SK-N-SH (cell line): ENCODE measurements around the gene NDUFC2. TPM values are rescaled to one million over a fixed set of nuclear protein-coding genes. Genes with fewer than 3 reads are reported as not detected.
"Not testable (repeated sequence)": the region's sequence is repeated elsewhere in the genome, so short reads cannot be mapped to it uniquely, and the experiment has no call there.

Source experiments
- CTCF ChIA-PET: fragments of 300-600, 350-600 bp; formaldehyde crosslinking; extraction: SDS; loops from one replicate; lab custom pipeline; 2021; lab: Yijun Ruan, JAX
- POLR2A ChIA-PET: fragments of 350-600 bp; sonication (Branson Sonifier 250); formaldehyde crosslinking; extraction: SDS; loops from one replicate; lab custom pipeline; 2020; ENCODE audit warnings: antibody characterized with exemption, inconsistent platforms; lab: Yijun Ruan, JAX
- DNase-seq: peaks from one replicate; pipeline ENCODE4 v3.0.0; 2012
- H2AFZ ChIP-seq: fragments of 200-600 bp; sonication (generic); 2 replicates; pipeline ENCODE4 v1.8.1; 2016; ENCODE audit warnings: antibody characterized with exemption, mild to moderate bottlenecking, low read depth
- H3F3A ChIP-seq: fragments of 200-600 bp; sonication (generic); replicated peaks from 2 replicates; pipeline ENCODE3; 2016; ENCODE audit warnings: antibody characterized with exemption, mild to moderate bottlenecking; ENCODE audit not compliant: insufficient read depth
- H3K27ac ChIP-seq, 2 experiments: fragments of 200-500 bp in 1 of 2; fragments of 200-600 bp in 1 of 2; sonication (Bioruptor generic) in 1 of 2; sonication (generic), shearing (Covaris generic) in 1 of 2; 2 replicates each; pipeline versions ENCODE4 v1.5.1 to v1.6.1; 2014 to 2016; ENCODE audit warnings: low read depth in 2 of 2, inconsistent platforms in 1 of 2, low read length in 1 of 2, mild to moderate bottlenecking in 1 of 2, mixed read lengths in 1 of 2
- H3K27me3 ChIP-seq: fragments of 200-600 bp; sonication (generic), shearing (Covaris generic); 2 replicates; pipeline ENCODE4 v1.6.1; 2016; ENCODE audit warnings: mixed run types; ENCODE audit not compliant: insufficient read depth
- H3K36me3 ChIP-seq, 2 experiments: fragments of 200-500 bp in 1 of 2; fragments of 200-600 bp in 1 of 2; sonication (Bioruptor generic) in 1 of 2; sonication (generic) in 1 of 2; replicated peaks in 1 of 2; 2 replicates each; pipeline versions ENCODE3 to v1.5.1; 2014 to 2016; ENCODE audit warnings: low read length in 1 of 2, mild to moderate bottlenecking in 1 of 2; ENCODE audit not compliant: insufficient read depth in 2 of 2, control insufficient read depth in 1 of 2
- H3K4me1 ChIP-seq, 2 experiments: fragments of 200-500 bp in 1 of 2; fragments of 200-600 bp in 1 of 2; sonication (Bioruptor generic) in 1 of 2; sonication (generic), shearing (Covaris generic) in 1 of 2; 2 replicates each; pipeline versions ENCODE4 v1.5.1 to v1.6.1; 2014 to 2016; ENCODE audit warnings: low read depth in 1 of 2, low read length in 1 of 2, mixed run types in 1 of 2; ENCODE audit not compliant: insufficient read depth in 2 of 2, control insufficient read depth in 1 of 2
- H3K4me2 ChIP-seq: fragments of 200-600 bp; sonication (generic), shearing (Covaris generic); 2 replicates; pipeline ENCODE4 v1.6.1; 2017; ENCODE audit warnings: mixed run types
- H3K4me3 ChIP-seq, 2 experiments: fragments of 200-500 bp in 1 of 2; fragments of 200-600 bp in 1 of 2; sonication (Bioruptor generic) in 1 of 2; sonication (generic), shearing (Covaris generic) in 1 of 2; 2 replicates each; pipeline versions ENCODE4 v1.5.1 to v1.8.1; 2014 to 2016; ENCODE audit warnings: low read depth in 2 of 2, inconsistent platforms in 1 of 2, low read length in 1 of 2, mild to moderate bottlenecking in 1 of 2, mixed read lengths in 1 of 2, moderate library complexity in 1 of 2
- H3K79me2 ChIP-seq: fragments of 200-600 bp; sonication (generic); 2 replicates; pipeline ENCODE4 v1.8.1; 2017; ENCODE audit warnings: mild to moderate bottlenecking; ENCODE audit not compliant: insufficient read depth
- H3K9ac ChIP-seq: fragments of 200-600 bp; sonication (generic); 2 replicates; pipeline ENCODE4 v1.6.1; 2017; ENCODE audit warnings: mixed run types
- H3K9me2 ChIP-seq: fragments of 200-600 bp; sonication (generic); 2 replicates; pipeline ENCODE4 v1.6.1; 2017; ENCODE audit warnings: mixed run types
- H3K9me3 ChIP-seq: fragments of 200-600 bp; sonication (generic); 2 replicates; pipeline ENCODE4 v1.6.1; 2017; ENCODE audit warnings: mixed run types, mild to moderate bottlenecking, moderate library complexity
- H4K20me1 ChIP-seq: fragments of 200-600 bp; sonication (generic); 2 replicates; pipeline ENCODE4 v1.6.1; 2017; ENCODE audit warnings: mild to moderate bottlenecking, mixed run types; ENCODE audit not compliant: insufficient read depth
- CHD2 ChIP-seq: fragments of 150-350 bp; IDR thresholded peaks from 2 replicates; pipeline ENCODE4 v1.6.1; 2018; ENCODE audit warnings: low read length; ENCODE audit not compliant: partially characterized antibody
- ELF1 ChIP-seq: IDR thresholded peaks from 2 replicates; pipeline ENCODE4 v1.4.0; 2012
- FOXM1 ChIP-seq: IDR thresholded peaks from 2 replicates; pipeline ENCODE4 v1.4.0; 2012; ENCODE audit warnings: low read depth, mild to moderate bottlenecking
- JUND ChIP-seq: IDR thresholded peaks from 2 replicates; pipeline ENCODE4 v1.4.0; 2012
- RAD21 ChIP-seq: IDR thresholded peaks from 2 replicates; pipeline ENCODE4 v1.6.1; 2012; ENCODE audit warnings: mild to moderate bottlenecking, low read length
- TAF1 ChIP-seq: IDR thresholded peaks from 2 replicates; pipeline ENCODE4 v1.6.1; 2012; ENCODE audit warnings: low read depth, mild to moderate bottlenecking, low read length, moderate library complexity, borderline replicate concordance
- YY1 ChIP-seq: IDR thresholded peaks from 2 replicates; pipeline ENCODE4 v1.4.0; 2012; ENCODE audit warnings: low read depth, mild to moderate bottlenecking
- WGBS: methylation state at CpG from one replicate; pipeline ENCODE4 v1.1.6; 2017; ENCODE audit warnings: low lambda C conversion rate; 5-methylcytosine and 5-hydroxymethylcytosine counted together
- polyA plus RNA-seq, 3 experiments: library from polyadenylated mRNA; depleted of rRNA; stranded (reverse); fragments of >200 nt; gene quantifications; 2 replicates each; pipeline ENCODE4 v1.2.3, GENCODE V29; 2012
- TF ChIP-seq, protein P1 (sequence below): IDR thresholded peaks from 2 replicates; pipeline ENCODE4 v1.6.1; 2012; ENCODE audit warnings: mild to moderate bottlenecking, low read depth, low read length, moderate library complexity

NDUFC2 gene
- polyA plus RNA-seq, 1 of the 3 experiments (the other 2 are of a cell fraction), result 235 TPM

DNA sequence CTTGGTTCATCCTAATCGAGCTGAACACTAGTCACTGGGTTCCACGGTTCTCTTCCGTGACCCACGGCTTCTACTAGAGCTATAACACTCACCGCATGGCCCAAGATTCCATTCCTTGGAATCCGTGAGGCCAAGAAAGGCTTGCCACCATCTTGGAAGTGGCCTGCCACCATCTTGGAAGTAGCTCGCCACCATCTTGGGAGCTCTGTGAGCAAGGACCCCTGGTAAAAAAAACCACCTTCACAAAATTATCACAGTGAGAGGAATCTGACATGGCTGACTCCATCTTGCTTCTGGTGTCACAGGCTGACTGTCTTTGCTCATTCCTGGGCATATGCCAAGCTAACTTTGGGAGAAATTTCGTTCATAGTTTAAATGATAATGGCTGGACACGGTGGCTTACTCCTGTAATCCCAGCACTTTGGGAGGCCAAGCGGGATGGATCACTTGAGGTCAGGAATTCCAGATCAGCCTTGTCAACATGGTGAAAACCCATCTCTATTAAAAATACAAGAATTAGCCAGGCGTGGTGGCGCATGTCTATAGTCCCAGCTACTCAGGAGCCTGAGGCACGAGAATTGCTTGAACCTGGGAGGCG lies 37.7 kb downstream of the NDUFC2 start:
- Histone ChIP-seq H3K4me1 (peaks cover 34 to 37% of the 10 kb centered on the region in 2 experiments; a peak in 3 of 4 replicates), H3K9ac (no peak overlapping the region), H3K79me2 (peaks cover 9% of the 10 kb centered on the region; the same call in 1 of the 2 replicates), H4K20me1 (no peaks in the 10 kb centered on the region), H3F3A (peaks cover 30% of the 10 kb centered on the region), H3K27me3 (no peaks in the 10 kb centered on the region), H3K4me2 (no peak overlapping the region), H3K4me3 (no peak overlapping the region), H3K9me2 (no peaks in the 10 kb centered on the region), H3K9me3 (no peaks in the 10 kb centered on the region), H3K36me3 (no peaks in the 10 kb centered on the region), H2AFZ (no peak overlapping the region), H3K27ac (no peak overlapping the region)
- no peak for DNase-seq
- POLR2A ChIA-PET, result interaction anchor here (1.4 kb wide), 1 partner anchor 47 kb away, joined by 4 read pairs; no protein-coding TSS in a partner anchor
- CTCF ChIA-PET, result interaction anchor here (1.1 to 1.6 kb wide), 2 partner anchors 21 to 43 kb away, joined by 4 to 6 read pairs; no protein-coding TSS in a partner anchor
- WGBS, result 93% methylated on average over 13 of the region's 14 CpGs
- TF ChIP-seq RAD21 (no peak), TAF1 (no peak), YY1 (no peak), CHD2 (no peak), JUND (no peak), FOXM1 (no peak), ELF1 (no peak)
- TF ChIP-seq, protein P1, sequence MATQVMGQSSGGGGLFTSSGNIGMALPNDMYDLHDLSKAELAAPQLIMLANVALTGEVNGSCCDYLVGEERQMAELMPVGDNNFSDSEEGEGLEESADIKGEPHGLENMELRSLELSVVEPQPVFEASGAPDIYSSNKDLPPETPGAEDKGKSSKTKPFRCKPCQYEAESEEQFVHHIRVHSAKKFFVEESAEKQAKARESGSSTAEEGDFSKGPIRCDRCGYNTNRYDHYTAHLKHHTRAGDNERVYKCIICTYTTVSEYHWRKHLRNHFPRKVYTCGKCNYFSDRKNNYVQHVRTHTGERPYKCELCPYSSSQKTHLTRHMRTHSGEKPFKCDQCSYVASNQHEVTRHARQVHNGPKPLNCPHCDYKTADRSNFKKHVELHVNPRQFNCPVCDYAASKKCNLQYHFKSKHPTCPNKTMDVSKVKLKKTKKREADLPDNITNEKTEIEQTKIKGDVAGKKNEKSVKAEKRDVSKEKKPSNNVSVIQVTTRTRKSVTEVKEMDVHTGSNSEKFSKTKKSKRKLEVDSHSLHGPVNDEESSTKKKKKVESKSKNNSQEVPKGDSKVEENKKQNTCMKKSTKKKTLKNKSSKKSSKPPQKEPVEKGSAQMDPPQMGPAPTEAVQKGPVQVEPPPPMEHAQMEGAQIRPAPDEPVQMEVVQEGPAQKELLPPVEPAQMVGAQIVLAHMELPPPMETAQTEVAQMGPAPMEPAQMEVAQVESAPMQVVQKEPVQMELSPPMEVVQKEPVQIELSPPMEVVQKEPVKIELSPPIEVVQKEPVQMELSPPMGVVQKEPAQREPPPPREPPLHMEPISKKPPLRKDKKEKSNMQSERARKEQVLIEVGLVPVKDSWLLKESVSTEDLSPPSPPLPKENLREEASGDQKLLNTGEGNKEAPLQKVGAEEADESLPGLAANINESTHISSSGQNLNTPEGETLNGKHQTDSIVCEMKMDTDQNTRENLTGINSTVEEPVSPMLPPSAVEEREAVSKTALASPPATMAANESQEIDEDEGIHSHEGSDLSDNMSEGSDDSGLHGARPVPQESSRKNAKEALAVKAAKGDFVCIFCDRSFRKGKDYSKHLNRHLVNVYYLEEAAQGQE, result no peak

DNA sequence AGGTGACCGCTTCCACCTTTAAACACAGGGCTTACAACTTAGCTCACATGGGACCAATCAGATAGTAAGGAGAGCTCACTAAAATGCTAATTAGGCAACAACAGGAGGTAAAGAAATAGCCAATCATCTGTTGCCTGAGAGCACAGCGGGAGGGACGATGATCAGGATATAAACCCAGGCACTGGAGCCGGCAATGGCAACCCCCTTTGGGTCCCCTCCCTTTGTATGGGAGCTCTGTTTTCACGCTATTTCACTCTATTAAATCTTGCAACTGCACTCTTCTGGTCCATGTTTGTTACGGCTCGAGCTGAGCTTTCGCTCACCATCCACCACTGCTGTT lies 38.3 kb downstream of the NDUFC2 start:
- H3K9me3 ChIP-seq, H3K9me2 ChIP-seq, H4K20me1 ChIP-seq, H2AFZ ChIP-seq, H3K27me3 ChIP-seq, H3K4me3 ChIP-seq, H3K79me2 ChIP-seq, H3K36me3 ChIP-seq, DNase-seq: not testable (repeated sequence)
- peak overlapping the region; percentile 96 for H3K9ac ChIP-seq
- CTCF ChIA-PET, result interaction anchor here (1.6 kb wide), 1 partner anchor 42 kb away, joined by 6 read pairs; no protein-coding TSS in a partner anchor
- H3K4me1 ChIP-seq, result peaks cover 35 to 37% of the 10 kb centered on the region in 2 experiments; a peak in 3 of 4 replicates
- POLR2A ChIA-PET, result interaction anchor here (1.4 kb wide), 1 partner anchor 46 kb away, joined by 4 read pairs; no protein-coding TSS in a partner anchor
- peak overlapping the region in 1 of 2 experiments; percentile 100; a peak in 1 of 4 replicates for H3K27ac ChIP-seq
- peak overlapping the region; percentile 87 for H3K4me2 ChIP-seq
- H3F3A ChIP-seq, result peaks cover 28% of the 10 kb centered on the region
- 100% methylated on average over 8 of the region's 8 CpGs for WGBS
